ENCODE measurements around the gene PCBD2. TPM values are rescaled to one million over a fixed set of nuclear protein-coding genes. Genes with fewer than 3 reads are reported as not detected.

The PCBD2 gene
- total RNA-seq (2012; rRNA removed) (2.2 and 2.8 TPM in 2 replicates), polyA plus RNA-seq (2012; rRNA removed) (2.5 and 2.7 TPM in 2 replicates), Bru-seq, nascent RNA (percentile 77 among the genes with signal in this experiment), BruChase-seq, experiment 1, labeled RNA remaining after a 6-hour chase (percentile 82 among the genes with signal in this experiment), BruChase-seq, experiment 2, labeled RNA remaining after a 2-hour chase (percentile 84 among the genes with signal in this experiment)
- 1.1 and 1.3 TPM in 2 replicates for polyA plus RNA-seq (2012; cell fraction: cytosol; rRNA removed)
- polyA plus RNA-seq (2012; cell fraction: nucleus; rRNA removed; ENCODE audit: low replicate concordance): 1.5 and 4.6 TPM in 2 replicates
- long read RNA-seq, transcript PCBD2-201 (4 exons, 1,223 nt): major isoform, 9 of 15 reads
- long read RNA-seq, partial matches to known transcripts: 1 of 15 reads
- long read RNA-seq, other reads (novel, unspliced or antisense): 5 of 15 reads

GRCh38 chr5:134904610-134905245 lies at the start of gene PCBD2:
Gene PCBD2 (plus strand): TSS chr5:134905131. CDS start chr5:134905140, 9 bp downstream.
- TF ChIP-seq MAFK (IDR thresholded peaks at IDR 0.05; ENCODE audit: low read depth, low read length) (no peak), SMC3 (IDR thresholded peaks at IDR 0.05; ENCODE audit: low read depth, low read length) (peak; percentile 54), MXI1 (IDR thresholded peaks at IDR 0.05; ENCODE audit: borderline replicate concordance, low read depth, low read length) (peak; percentile 67; the same call in 1 of the 2 replicates), MAZ (IDR thresholded peaks at IDR 0.05; ENCODE audit: borderline replicate concordance, low read depth, low read length) (peak; percentile 92; the same call in 1 of the 2 replicates), CHD1 (IDR thresholded peaks at IDR 0.05; ENCODE audit: low read depth, low read length) (no peak), RCOR1 (IDR thresholded peaks at IDR 0.05; ENCODE audit: insufficient replicate concordance, low read length) (peak; percentile 85), CTCF (conservative IDR thresholded peaks at IDR 0.05; ENCODE audit: low read depth, low read length) (peak; percentile 92), RAD21 (IDR thresholded peaks at IDR 0.05; ENCODE audit: low read length) (peak; percentile 68), POLR2A (IDR thresholded peaks at IDR 0.05; ENCODE audit: low read depth, low read length) (peak; percentile 34; the same call in 1 of the 2 replicates), ELK1 (IDR thresholded peaks at IDR 0.05; ENCODE audit: borderline replicate concordance, low read depth, low read length) (no peak), CEBPB (IDR thresholded peaks at IDR 0.05; ENCODE audit: low read depth, low read length) (no peak), FOS (IDR thresholded peaks at IDR 0.05; ENCODE audit: low read depth, low read length) (no peak)
- H2AK9ac ChIP-seq (replicated peaks; ENCODE audit: low read depth, low read length, poor library complexity): peak within 1 kb of the TSS; percentile 97
- no peaks in the 10 kb centered on the region for H3K9me1 ChIP-seq (ENCODE audit: insufficient read depth, low read length)
- peak within 1 kb of the TSS; percentile 80 for H3K4me3 ChIP-seq (ENCODE audit: insufficient read depth, low read depth, low read length)
- H2BK5ac ChIP-seq (ENCODE audit: low read depth, low read length, poor library complexity, severe bottlenecking): peak within 1 kb of the TSS; percentile 92
- no peaks in the 10 kb centered on the region for H3K4me1 ChIP-seq (ENCODE audit: control insufficient read depth, insufficient read depth, low read length)
- peak within 1 kb of the TSS; percentile 91 for H3K27ac ChIP-seq (ENCODE audit: insufficient read depth, low read length)
- H3K23ac ChIP-seq (ENCODE audit: low read depth, low read length): peak within 1 kb of the TSS; percentile 98
- peak within 1 kb of the TSS; percentile 92 for H4K5ac ChIP-seq (ENCODE audit: low read depth, low read length)
- intact Hi-C loops (cut with micrococcal nuclease): loop anchor here (1.0 to 5.0 kb wide), 5 partner anchors 30 to 428 kb away; partner anchors contain the start of genes CAMLG and TXNDC15
- peak within 1 kb of the TSS; percentile 71 for H2BK120ac ChIP-seq (ENCODE audit: low read depth, low read length)
- peak within 1 kb of the TSS; percentile 82 to 95 for H4K8ac ChIP-seq (ENCODE audit: low read depth in 2 of 2, low read length in 2 of 2)
- peak; percentile 93 for ATAC-seq (ENCODE audit: low read depth)
- in situ Hi-C loops (cut with MboI; ENCODE audit: low sequenced_read_pairs): no loop called here
- DNase-seq: peak; percentile 83
- dilution Hi-C loops (cut with HindIII; ENCODE audit: low sequenced_read_pairs, unreplicated experiment): no loop called here
- no TSS peak for BruUV-seq (replicated peaks)
- peak within 1 kb of the TSS; percentile 91 for H3K4me2 ChIP-seq (ENCODE audit: low read depth, low read length)
- H3K36me3 ChIP-seq (ENCODE audit: control insufficient read depth, insufficient read depth, low read length): peaks cover 3% of the 10 kb centered on the region
- H4K91ac ChIP-seq (ENCODE audit: insufficient read depth, low read depth, low read length): peak within 1 kb of the TSS; percentile 85
- H3K9me3 ChIP-seq (ENCODE audit: control insufficient read depth, insufficient read depth, low read length): no peaks in the 10 kb centered on the region
- H4K20me1 ChIP-seq (ENCODE audit: insufficient read depth, low read length): peaks cover 3% of the 10 kb centered on the region; the same call in 1 of the 2 replicates
- peak within 1 kb of the TSS; percentile 98 for H3K14ac ChIP-seq (replicated peaks; ENCODE audit: low read depth, low read length)
- peak within 1 kb of the TSS; percentile 99 for H2AFZ ChIP-seq (replicated peaks; ENCODE audit: low read length, poor library complexity)
- ChIA-PET POLR2A (ENCODE audit: unreplicated experiment) (no interaction called here), CTCF (interaction anchor here (0.6 to 1.3 kb wide), 7 partner anchors 17 to 290 kb away, joined by 3 to 5 read pairs (median 3); no protein-coding TSS in a partner anchor)
- H3K9ac ChIP-seq (ENCODE audit: low read depth, low read length): peak within 1 kb of the TSS; percentile 73
- peak within 1 kb of the TSS; percentile 97 for H3K4ac ChIP-seq (ENCODE audit: low read depth, low read length)
- H3K18ac ChIP-seq (ENCODE audit: low read depth, low read length): peak within 1 kb of the TSS; percentile 57; the same call in 1 of the 2 replicates
- no peak within 1 kb of the TSS; the same call in 2 of the 3 replicates for H2BK15ac ChIP-seq (ENCODE audit: low read depth, low read length)
- peak within 1 kb of the TSS; percentile 86 for H3K56ac ChIP-seq (ENCODE audit: extremely low read depth, insufficient read depth, low read length)
- H3K27me3 ChIP-seq (ENCODE audit: control insufficient read depth, insufficient read depth, low read length): no peaks in the 10 kb centered on the region
- H3K79me1 ChIP-seq (ENCODE audit: low read depth in 1 of 2, low read length in 2 of 2): peaks cover 6 to 19% of the 10 kb centered on the region in 2 experiments
- 1% methylated on average over 30 of the region's 84 CpGs; no CpG with 5 or more reads in 1 of the 2 experiments for WGBS, 2 experiments (ENCODE audit: extremely low coverage in 2 of 2, insufficient read length in 1 of 2)
- H2AK5ac ChIP-seq (ENCODE audit: low read depth, low read length): 0 out of 2 replicates have a peak within 1 kb of the TSS, but pooled peaks have one; percentile 27
- no peak within 1 kb of the TSS for H2BK20ac ChIP-seq (ENCODE audit: low read depth, low read length)

Data from IMR-90 (cell line).